ENCODE data around the gene KCNMB2.

- TF ChIP-seq LEF1 (IDR thresholded peaks at IDR 0.05; ENCODE audit: borderline replicate concordance) = no peak
- no peak for TF ChIP-seq HDGF (IDR thresholded peaks at IDR 0.05; ENCODE audit: borderline replicate concordance)
- no peak for TF ChIP-seq BHLHE40 (IDR thresholded peaks at IDR 0.05; ENCODE audit: borderline replicate concordance)
- no peak for TF ChIP-seq L3MBTL2 (conservative IDR thresholded peaks at IDR 0.05)
Observed at GRCh38 chr3:178849199-178849910, 313.1 kb downstream of the KCNMB2 start.

Measured in HEK293T (cell line).